GM15510 (cell line): ENCODE measurements around the gene TMIE.

ENCODE experiments used
- POLR2A ChIP-seq: IDR thresholded peaks from 3 replicates; pipeline ENCODE4 v1.6.1; 2011; ENCODE audit warnings: borderline replicate concordance; ENCODE audit not compliant: insufficient read length; ENCODE audit errors: extremely low read depth

The TMIE gene

GRCh38 chr3:46708401-46709156, 7.4 kb downstream of the TMIE start:
- no peak for TF ChIP-seq POLR2A

DNA sequence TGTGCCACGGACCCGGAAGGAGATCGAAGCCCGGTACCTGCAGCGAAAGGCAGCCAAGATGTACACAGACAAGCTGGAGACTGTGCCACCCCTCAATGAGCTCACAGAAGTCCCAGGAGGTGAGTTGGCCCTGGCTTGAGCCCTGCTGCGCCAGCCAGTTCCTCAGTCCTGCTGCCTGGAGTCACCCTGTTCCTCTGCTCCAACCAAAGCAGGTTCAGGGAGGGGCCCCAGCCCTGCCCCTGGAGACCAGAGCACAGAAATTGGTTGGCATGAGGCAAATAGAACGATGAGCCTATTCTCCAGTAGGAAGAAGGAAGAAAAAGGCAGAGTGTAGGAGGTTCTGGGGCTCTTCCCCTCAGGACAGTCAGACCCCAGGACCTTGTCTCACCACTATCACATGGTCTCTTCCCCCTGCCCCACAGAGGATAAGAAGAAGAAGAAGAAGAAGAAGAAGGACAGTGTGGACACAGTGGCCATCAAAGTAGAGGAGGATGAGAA, 8.0 kb downstream of the TMIE start:
- TF ChIP-seq POLR2A: no peak

DNA sequence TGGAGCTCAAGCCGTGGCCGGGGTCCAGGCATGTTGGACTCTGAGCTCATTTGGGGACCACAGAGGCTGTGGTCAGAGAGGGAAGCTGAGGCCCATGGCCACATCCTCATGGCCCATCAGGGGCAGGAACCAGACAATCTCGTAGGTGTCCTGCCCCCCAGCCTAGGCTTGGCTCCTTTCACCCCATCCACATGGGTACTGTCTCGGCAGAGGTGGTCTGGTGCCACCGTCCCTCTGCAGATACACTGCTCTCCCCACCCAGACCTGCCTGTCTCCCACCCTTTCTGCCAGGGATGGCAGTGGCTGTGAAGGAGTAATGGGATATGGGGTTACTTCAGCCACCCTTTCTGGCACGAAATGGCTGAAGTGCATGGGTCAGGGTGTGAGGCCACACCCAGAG, 8.5 kb downstream of the TMIE start:
- no peak for TF ChIP-seq POLR2A

- TF ChIP-seq POLR2A: no peak
Observed at GRCh38 chr3:46710229-46710628, 9.0 kb downstream of the TMIE start.

- no peak for TF ChIP-seq POLR2A
Observed at GRCh38 chr3:46710671-46711295, 9.6 kb downstream of the TMIE start.

DNA sequence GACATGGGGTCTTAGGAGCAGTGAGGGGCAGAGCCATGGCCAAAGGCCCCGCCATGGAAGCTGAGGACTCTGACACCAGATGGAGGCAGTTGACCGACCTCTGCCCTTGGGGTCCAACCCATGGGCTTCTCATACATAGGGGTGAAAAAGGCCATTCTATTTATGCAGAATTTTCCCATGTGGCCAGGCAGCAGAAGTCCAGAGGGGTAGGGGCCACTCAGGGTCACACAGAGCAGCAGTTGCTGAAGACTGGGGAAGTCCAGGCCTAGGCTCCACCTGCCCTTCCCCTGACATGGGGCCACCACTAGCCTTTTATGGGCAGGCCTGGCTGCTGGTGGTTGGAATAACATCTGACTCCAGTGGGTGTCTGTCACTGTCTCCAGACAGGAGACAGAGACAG, 10.1 kb downstream of the TMIE start:
- no peak for TF ChIP-seq POLR2A

- no peak for TF ChIP-seq POLR2A
Observed at GRCh38 chr3:46711760-46712159, 10.6 kb downstream of the TMIE start.

GRCh38 chr3:46712191-46713049, 11.2 kb downstream of the TMIE start:
- TF ChIP-seq POLR2A: no peak

- no peak for TF ChIP-seq POLR2A
Observed at GRCh38 chr3:46713050-46713897, 12.1 kb downstream of the TMIE start.

- TF ChIP-seq POLR2A: no peak
Observed at GRCh38 chr3:46713898-46714552, 12.8 kb downstream of the TMIE start.

DNA sequence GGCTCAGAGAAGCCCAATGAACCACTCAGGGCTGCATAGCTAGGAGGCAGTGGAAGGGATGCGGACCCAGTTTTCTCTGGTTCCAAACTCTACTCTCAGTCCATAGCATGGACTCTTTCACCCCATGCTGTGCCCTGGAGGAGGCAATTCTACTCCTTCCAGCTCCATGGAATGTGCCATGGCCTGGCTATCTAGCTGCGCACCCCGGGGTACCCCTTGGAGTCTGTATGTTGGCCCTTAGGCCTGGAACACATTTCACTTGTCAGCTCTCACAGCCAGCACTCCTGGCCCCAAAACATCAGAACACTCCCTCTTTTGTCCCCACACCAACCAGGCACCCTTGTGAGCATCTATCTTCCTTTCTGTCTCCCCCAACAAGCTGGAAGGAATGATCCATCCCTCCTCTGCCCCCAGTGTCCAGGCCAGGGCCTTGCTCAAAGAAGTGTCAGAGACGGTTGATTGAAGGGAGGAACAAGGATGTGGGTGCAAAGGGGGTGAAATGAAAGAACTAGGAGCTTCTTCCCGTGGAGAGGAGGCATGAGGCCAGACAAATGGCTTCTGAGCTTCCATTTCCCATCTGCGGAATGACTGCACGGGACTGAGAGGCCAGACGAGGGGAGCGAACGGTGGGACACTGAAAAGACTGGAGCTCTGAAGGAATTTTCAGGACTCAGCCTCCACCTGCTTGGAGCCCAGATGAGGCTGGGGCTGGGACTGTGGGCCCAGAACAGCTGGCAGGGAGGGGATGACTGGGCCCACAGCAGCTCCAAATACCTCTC, 13.7 kb downstream of the TMIE start:
- TF ChIP-seq POLR2A: no peak

DNA sequence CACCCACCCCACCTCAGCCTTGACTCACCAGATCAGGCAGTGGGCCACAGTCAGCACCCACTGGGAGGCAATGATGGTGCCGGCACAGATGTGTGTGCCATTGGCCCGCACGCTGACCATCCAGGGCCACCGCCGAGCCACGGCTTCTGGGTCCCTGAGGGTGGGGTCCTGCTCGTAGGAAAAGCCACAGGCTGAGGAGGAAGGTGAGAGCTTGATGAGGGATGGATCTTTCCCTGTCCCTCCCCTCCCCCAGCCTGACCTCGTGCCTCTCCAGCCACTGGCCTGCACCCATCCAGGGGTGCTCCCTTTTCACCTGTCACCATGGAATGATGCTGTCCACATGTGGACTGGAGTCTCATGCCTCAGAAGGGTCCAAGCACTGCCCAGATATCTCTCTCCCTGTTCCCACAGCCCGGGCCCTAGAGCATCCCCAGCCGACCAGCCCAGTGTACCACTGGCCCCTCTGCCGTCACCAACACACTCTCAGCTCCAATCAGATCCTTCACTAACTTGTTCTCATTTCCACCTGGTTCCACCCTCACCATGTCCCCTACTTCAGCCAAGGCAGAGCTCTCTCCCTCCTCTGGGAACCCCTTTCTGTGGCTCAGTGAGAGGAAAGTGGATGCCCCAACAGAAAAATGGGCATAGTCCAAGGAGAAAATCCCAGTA, 14.4 kb downstream of the TMIE start:
- TF ChIP-seq POLR2A: no peak
